ENCODE results near the gene LHX5.
"Not testable (repeated sequence)": the region's sequence is repeated elsewhere in the genome, so short reads cannot be mapped to it uniquely, and the experiment has no call there.

The LHX5 gene

GRCh38 chr12:113505941-113506340 lies 34.3 kb upstream of the LHX5 start:
- no peak overlapping the region for H3K4me3 ChIP-seq (ENCODE audit: low read length)
- DNase-seq (ENCODE audit: low read depth), result no peak
- no peak for TF ChIP-seq CTCF (IDR thresholded peaks at IDR 0.05; ENCODE audit: insufficient read depth, low read depth, low read length, missing control alignments)

- TF ChIP-seq CTCF (IDR thresholded peaks at IDR 0.05; ENCODE audit: insufficient read depth, low read depth, low read length, missing control alignments), result no peak
- no peak for DNase-seq (ENCODE audit: low read depth)
Observed at GRCh38 chr12:113504917-113505316, 33.2 kb upstream of the LHX5 start.

GRCh38 chr12:113500782-113501311 lies 29.2 kb upstream of the LHX5 start:
- no peak overlapping the region for H3K4me3 ChIP-seq (ENCODE audit: low read length)
- TF ChIP-seq CTCF (IDR thresholded peaks at IDR 0.05; ENCODE audit: insufficient read depth, low read depth, low read length, missing control alignments), result no peak
- no peak for DNase-seq (ENCODE audit: low read depth)

More at GRCh38 chr12:113504917-113505316, 33.2 kb upstream of the LHX5 start:
- H3K4me3 ChIP-seq (ENCODE audit: low read length), result no peak overlapping the region

GRCh38 chr12:113500306-113500675 lies 28.6 kb upstream of the LHX5 start:
- no peak overlapping the region for H3K4me3 ChIP-seq (ENCODE audit: low read length)
- no peak for TF ChIP-seq CTCF (IDR thresholded peaks at IDR 0.05; ENCODE audit: insufficient read depth, low read depth, low read length, missing control alignments)
- DNase-seq (ENCODE audit: low read depth), result no peak

- H3K4me3 ChIP-seq (ENCODE audit: low read length), result no peak overlapping the region
- no peak for TF ChIP-seq CTCF (IDR thresholded peaks at IDR 0.05; ENCODE audit: insufficient read depth, low read depth, low read length, missing control alignments)
- no peak for DNase-seq (ENCODE audit: low read depth)
Observed at GRCh38 chr12:113498490-113498889, 26.8 kb upstream of the LHX5 start.

- H3K4me3 ChIP-seq (ENCODE audit: low read length), result no peak overlapping the region
- DNase-seq (ENCODE audit: low read depth), result no peak
- no peak for TF ChIP-seq CTCF (IDR thresholded peaks at IDR 0.05; ENCODE audit: insufficient read depth, low read depth, low read length, missing control alignments)
Observed at GRCh38 chr12:113497693-113498092, 26.0 kb upstream of the LHX5 start.

GRCh38 chr12:113495941-113496340 lies 24.3 kb upstream of the LHX5 start:
- not testable (repeated sequence) for DNase-seq (ENCODE audit: low read depth)

More at GRCh38 chr12:113495941-113496340, 24.3 kb upstream of the LHX5 start:
- H3K4me3 ChIP-seq (ENCODE audit: low read length), result not testable (repeated sequence)

All from epithelial cell of esophagus (primary cell).